NCI-H2171 (cell line): ENCODE measurements around the gene ABTB2.

ENCODE experiments used
- DNase-seq: peaks from one replicate; lab custom pipeline; 2025; lab: John Stamatoyannopoulos, UW

The ABTB2 gene

DNA sequence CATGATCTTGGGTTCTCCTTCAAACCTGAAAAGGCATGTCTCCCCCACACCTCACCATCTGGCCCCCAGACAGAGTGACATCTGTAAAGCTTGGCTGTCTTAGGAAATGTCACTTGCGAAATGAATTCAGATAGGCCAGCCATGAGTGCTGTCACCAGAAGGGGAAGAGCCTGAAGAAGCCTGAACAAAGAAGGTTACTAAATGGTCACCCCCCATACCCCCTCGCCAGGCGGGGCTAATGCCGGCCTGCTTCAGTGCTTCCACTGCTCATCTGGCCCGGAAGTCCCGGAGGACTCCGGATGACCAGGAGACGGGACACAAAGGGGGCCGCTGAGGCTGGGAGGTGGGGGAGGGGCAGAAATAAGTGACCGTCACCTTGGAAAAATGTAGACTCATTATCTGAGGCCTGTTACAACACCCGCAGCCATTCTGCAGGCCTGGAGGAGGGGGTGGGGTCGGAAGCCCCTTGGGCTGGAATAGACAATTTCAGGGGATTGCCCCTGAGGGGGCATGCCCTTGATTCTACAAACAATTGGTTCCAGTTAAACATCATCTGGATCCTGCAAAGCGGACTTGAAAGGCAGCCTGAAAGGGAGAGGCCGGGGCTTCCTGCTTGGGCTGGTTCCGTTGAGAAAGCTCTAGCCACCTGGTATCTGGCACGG, 209.2 kb downstream of the ABTB2 start:
- DNase-seq = no peak

DNA sequence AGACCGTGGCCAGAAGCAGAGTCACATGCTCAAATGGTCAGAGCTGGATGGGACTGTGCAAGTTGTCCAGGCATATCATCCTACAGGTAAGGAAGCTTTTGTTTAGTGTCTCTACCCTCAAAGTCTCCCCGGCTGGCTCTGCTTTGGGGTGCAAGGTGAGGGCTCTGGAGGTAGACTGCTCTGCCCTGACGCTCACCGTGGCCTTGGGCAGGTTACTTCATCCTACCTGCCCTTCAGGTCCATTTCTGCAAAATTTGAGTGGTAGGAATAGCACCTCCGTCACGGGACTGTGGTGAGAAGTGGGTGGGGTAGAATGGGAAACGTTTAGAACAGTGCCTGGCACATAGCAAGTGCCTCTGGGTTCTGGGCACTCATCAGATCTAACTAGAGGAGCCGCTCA, 210.2 kb downstream of the ABTB2 start:
- DNase-seq = no peak

DNA sequence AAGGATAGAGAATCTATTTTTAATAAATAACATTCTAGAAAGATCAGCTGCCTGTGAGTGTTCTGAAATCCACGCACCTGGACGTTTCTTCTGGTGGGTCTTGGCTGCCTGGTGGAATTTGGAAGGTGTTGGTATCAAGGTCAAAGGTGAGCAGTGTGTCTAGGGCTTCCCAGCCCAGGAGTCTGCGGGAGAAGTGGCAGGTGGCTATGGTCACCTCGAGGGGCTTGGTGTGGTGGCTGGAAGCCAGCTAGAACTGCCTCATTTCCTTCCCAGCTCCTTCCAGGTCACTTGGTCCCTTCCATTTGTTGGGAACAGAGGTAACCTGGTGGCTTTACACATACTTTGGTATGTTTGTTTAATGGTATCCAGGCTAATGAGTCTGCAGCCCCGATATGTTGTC, 210.9 kb downstream of the ABTB2 start:
- DNase-seq = no peak

DNA sequence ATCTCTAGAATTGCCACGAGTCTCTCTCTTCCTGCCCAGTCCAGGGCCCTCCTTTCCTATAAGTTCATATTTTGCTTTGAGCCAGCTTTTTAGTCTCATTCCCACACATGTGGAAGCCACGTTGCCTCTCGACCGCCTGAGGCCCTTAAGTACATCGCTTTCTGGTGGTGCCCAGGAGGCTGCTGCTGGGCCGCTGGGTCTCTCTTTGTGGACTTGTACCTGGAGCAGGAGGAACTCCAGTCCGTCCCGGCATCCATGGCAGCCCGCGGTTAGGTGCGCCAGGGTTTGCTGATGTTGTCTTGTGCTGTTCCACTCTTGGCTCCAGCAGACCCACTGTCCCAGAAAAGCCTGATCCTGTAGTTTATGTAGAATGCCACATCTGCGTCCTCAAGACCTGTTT, 211.4 kb downstream of the ABTB2 start:
- DNase-seq = no peak

DNA sequence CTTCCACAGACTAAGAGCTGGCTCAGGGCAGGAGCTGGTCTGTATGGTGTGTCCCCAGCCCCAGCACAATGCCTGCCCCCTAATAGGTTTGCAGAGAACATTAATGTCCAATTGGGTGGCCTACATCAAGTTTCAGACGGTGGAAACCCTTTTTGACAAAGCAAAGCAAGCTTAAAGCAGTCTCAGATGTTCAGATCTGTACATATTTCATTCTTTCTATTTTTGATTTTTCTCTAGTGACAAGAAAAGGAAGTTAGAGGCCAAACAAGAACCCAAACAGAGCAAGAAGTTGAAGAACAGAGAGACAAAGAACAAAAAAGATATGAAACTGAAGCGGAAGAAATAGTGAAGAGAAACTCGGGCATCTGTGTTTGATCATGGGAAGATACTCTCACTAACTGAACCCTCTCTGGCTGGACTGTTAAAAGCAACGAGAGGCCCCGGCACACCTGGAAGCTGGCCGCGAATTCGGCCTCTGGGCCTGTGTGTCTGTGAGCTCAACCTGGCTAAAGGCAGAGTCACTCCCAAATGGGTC, 211.9 kb downstream of the ABTB2 start:
- DNase-seq = no peak

DNA sequence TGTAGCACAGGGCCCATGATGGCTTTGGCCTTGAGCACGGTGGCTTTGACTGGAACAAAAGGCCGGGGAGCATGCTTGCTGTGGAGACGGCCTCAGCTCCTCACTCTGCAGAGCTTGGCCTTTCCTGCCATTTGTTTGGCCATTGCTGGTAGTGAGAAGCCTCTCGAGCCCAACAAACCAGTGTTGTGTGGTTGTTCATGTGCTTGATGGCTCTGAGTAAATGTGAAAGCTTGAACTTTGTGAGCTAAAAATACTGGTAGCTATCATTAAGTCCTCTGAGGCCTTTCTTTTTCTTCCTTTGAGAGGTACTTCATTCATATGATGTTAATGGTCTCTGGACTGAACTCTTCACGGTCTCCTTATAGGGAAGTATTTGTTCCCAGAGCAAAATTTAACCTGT, 212.7 kb downstream of the ABTB2 start:
- DNase-seq = no peak

DNA sequence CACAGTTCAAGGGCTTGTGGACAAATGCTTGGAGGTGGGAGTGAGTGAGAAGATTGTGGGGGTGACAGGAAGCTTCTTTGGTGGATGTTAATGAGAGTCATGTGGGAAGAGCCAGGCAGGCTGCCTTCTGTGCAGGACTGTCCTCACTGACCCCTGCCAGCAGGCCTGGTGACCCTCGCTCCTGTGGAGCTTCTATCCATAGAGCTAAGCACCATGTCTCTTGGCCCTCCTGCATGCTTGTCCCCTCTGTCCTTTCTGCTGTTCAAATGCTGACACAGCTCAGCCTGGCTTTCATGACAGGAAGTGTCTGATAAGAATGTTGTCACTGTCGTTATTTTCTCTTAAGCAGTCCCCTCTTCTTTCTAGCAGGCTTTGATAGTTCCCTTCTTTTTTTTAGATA, 214.8 kb downstream of the ABTB2 start:
- no peak for DNase-seq

DNA sequence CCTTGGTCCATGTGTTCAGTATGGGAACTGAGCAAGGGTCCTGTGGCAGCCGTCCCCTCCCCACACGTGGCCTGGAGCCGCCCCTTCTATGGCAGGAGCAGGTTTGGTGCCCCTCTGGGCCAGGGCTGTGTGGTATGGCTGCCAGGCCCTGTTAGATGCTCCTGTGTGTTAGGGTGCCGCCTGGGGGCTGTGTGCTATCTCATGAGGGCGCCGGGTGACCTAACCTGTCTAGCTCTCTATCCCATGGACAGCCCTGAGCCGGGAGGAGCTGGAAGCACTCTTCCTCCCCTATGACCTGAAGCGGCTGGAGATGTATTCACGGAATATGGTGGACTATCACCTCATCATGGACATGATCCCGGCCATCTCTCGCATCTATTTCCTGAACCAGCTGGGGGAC, 217.7 kb downstream of the ABTB2 start:
- no peak for DNase-seq

DNA sequence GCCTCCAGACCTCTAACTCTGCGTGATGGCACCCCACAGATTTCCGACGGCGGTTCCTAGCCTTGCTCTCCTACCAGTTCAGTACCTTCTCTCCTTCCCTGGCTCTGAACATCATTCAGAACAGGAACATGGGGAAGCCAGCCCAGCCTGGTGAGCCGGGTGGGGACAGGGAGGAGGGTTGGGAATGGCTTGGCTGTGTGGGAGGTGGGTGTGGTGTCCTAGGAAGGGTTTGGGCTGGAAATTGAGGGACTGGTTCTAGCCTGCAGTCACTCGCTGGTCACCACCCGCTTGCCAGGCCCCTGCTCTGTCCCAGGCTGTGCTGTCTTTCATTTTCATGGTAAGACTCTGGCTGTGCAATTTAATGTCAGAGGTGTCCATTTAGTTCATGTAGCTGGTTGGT, 218.5 kb downstream of the ABTB2 start:
- no peak for DNase-seq

DNA sequence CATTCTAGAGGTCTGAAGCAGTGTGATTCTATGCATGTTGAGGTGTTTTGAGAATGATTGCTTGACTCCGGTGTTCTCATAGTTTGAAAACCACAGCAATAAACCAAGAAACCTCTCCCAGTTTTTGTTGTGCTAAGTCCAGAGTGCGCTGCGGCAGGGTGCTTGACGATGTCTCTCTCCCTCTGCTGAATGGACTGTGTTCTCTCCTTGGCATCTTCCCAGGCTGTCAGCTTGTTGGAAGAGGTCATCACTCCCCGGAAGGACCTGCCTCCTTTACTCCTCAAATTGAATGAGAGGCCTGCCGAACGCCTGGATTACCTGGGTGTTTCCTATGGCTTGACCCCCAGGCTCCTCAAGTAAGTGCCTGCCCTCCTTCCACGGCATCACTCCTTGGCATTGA, 221.4 kb downstream of the ABTB2 start:
- DNase-seq = no peak

DNA sequence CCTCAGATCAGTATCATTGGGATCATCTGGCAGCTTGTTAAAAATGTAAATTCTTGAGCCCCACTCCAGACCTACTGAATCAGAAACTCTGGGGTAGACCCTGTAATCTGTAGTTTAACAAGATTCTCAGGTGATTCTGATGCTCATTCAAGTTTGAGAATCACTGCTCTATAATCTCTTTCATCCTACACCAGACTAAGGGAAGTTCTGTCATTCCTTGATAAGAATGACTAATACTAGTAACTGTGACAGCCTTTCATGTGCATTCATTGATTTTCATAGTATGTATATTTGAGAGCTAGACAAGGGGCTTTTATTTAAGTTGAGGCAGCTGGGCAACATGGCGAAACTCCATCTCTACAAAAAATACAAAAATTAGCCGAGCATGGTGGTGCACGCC, 222.4 kb downstream of the ABTB2 start:
- DNase-seq = no peak

DNA sequence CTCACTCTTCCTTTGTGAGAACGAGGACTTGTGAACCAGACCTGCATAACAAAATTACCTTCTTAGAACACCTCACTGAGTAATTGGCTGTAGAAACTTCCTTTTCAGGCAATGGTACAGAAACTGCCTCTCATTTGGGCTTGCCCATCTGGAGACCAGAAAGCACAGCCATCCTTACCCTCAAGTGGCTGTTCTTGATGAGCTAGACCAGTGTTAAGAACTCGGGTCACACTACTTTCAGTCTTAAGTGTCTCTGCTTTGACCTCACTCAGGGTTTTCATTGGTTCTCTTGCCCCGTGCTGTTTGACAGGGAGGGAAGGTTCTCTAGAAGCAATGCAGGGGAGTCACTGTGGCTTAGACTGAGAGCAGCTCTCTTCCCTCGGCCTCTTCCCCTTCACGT, 223.0 kb downstream of the ABTB2 start:
- DNase-seq = no peak

DNA sequence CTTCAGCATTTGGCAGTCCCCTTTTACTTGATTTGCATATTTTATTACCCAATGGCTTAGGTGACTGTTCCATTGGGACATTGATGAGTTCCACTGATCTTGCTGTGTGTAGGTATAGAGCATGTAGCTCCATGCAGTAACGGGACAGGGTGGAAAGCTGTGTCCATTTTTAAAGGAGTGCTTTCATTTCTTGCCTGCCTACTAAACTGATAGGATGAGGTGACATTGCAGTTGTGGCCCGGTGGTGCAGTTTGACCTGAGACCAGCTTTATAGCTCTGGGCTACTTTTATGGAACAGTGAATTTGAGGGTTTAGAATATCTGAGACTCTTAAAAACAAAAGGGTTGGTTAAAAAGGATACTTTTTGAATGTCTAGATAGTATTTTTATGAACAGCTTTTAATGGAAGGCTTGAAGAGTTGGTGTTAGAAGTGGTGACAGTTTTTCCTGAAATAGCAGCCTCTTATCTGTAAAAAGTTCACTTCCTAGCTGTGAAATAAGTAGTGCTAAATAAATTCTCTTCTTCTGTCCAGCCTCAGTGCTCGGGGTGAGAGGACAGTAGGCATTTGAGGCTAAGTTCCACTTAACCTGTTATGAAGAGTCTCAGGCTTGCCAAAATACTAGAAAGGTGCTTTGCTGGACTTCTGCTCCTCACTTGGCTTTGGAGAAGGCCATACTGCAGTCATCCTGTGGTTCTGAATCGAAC, 225.4 kb downstream of the ABTB2 start:
- no peak for DNase-seq

DNA sequence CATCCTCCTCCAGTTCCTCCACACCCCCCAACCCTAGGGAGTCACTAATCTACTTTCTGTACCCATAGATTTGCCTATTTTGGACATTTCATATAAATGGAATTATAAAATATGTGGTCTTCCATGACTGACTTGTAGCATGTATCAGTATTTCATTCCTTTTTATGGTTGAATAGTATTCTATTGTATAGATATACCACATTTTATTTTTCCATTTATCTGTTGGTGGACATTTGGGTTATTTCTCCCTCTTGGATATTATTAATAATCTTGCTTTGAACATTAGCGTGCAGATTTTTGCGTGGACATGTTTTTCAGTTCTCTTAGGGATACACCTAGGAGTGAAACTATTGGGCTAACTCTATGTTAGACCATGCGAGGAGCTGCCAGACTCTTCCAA, 229.0 kb downstream of the ABTB2 start:
- no peak for DNase-seq

DNA sequence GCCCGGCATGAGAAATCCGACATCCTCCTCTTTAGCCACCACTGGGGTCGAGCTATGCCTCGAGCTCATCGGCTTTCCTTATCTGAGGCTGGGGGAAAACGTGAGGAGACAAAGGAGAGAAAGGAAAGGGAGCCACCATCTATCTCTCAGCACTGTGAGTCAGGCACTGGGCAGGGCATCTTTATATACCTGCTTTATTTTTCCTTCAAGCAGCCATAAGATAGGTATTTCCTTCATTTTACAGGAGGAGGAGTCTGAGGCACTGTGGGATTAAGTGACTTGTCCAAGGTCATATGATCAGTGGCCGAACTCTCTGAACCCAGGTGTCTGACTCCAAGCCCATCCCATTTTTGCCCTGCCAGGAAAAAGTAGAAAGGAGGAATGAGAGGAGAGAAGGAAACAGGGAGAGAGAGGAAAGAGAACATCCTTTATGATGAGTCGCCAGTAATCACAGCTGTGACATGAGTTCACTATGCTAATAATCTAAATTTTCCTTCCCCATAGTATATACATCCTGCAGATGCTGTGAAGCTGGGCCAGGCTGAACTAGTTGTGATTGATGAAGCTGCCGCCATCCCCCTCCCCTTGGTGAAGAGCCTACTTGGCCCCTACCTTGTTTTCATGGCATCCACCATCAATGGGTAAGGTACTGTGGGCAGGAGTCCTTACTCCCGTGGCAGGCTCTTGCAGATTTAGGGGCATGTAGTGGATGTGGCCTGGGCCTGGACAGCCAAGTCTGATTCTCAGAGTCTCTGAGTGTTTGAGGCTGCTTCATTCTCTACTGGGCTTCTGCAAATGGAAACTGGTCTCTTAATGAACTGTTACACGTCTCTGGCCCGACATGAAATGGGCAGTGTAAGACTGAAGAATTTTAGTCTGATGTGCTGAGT, 230.6 kb downstream of the ABTB2 start:
- no peak for DNase-seq

DNA sequence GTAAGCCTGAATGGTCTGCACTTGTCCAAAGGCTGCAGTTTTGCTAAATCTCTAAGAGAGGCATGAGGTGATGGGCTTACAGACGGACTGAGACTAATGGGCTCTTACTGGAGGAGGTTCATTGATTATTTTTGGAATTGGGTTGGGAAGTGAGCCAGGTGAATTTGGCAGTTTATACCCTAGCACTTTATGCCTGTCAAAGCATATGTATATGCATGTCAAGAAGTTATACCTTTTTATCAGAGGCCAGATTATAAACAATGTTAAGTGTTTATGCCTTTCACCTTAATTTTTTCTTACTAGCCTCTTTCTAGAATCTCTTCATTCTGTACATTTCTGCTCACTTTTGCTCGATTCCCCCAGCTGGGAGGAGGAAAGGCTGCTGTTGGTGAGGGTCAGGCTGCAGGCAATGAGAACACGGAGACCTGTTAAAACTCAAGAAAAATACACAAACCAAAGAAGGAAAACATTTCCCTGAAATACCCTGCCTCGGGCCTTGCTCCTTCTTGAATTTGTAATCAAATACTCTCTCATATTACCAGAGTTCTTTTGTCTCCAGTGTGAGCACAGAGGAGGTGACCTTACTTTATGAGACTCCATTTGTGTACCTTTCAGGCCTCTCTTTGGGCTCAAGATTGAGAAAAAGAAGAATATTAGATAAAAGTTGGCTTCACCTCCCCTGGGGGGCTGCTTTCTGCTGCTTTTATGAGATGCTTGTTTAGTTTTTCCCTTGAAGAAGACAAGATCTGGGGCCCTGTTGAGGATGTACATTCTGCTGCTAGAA, 232.7 kb downstream of the ABTB2 start:
- no peak for DNase-seq

DNA sequence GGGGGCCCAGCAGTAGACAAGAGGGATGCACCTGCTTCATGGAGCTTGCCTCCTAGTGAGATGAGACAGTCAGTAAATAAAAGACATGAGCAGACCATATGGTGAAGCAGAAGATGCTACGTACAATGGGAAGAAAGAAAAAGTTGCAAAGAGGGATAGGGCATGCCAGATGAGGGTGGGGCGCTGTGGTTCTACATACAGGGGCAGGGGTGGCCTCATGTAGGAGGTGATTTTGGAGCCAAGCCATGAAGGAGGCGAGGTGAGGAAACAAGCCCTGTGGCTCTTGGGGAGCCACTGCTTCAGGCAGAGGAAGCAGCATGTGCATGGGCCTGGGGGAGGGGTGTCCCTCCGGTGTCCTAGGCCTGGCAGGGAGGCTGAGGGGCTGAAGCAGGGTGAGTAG, 237.2 kb downstream of the ABTB2 start:
- peak; percentile 67 for DNase-seq

DNA sequence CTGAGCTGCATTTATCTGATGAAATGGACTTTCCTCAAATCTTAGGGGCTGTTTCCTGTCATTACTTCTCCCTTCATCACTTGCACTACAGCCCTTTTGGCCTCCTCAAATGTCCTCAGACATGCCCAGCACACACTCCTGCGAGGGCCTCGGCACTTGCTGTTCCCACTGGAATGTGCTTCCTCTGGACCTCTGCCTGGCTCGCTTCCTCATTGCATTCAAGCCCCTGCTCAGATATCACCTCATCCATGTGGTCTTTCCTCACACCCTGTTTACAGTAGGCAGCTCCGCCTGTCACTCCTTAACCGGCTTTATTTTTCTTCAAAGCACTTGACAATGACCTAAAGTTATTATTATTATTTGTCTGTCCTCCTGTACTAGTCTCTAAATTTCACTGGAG, 243.3 kb downstream of the ABTB2 start:
- DNase-seq = no peak

DNA sequence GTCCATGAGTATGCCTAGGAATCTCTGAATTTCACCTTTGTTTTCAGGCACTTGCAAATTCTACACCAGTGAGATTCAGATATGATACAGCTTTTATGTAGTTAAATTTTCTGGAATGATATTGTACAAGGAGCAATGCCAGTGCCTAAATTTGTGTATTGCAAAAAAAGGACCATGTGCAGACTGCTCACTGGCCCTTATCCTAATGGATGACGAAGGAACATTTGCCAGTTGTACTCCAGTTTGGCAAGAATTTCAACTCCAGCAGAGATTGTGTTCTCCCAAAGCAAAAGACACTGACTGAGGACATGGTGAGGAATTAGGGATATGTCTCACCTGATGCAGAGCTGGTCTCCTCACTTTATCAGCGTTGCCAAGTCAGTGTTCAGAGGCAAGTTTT, 243.8 kb downstream of the ABTB2 start:
- DNase-seq = no peak

DNA sequence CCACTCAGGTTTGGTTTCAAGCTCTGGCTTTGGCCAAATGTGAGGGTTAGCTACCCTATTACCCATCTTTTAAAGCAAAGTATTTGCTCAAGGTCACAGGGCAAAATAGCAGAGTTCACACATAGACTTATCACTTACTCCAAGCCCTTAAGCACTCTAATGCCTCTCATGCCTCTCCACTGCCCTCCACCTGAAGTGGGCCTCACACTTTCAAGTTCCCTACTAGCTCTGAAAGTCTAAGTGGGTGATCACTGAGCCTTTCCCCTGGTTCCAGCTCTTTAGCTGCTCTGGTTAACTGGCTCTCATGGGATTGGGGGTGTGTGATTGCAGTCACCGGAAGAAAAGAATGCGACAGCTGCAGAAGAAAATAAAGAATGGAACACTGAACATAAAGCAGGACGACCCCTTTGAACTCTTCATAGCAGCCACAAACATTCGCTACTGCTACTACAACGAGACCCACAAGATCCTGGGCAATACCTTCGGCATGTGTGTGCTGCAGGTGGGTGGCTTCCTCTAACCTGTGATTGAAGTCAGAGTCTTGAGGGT, 246.0 kb downstream of the ABTB2 start:
- DNase-seq = no peak

DNA sequence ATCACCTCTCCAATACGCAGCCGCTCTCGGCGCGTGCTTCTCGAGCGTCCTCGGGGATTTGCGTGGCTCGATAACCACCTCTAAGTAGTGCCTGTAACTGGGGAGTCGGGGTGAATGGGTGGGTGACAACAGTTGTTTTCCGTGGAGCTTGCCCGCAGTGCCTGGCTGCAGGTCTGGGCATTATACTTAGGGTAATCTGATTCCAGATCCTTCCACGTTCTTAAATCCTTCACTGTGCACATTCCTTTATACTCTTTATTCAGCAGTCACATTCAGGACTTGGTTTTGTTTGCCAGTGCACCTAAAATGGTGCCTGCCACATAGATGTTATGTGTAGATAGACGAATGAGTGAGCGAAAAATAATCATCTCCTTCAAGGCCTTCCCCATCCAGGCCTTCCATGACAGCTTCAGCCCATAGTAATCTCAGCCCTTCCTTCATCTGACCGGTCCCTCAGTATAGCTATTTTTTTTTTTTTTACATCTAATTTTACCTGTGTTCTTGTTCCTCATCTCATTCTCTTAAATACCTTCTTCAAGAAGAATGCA, 251.8 kb downstream of the ABTB2 start:
- DNase-seq = no peak
